HG03108 (cell line): ENCODE results near the gene ITGB7.

ENCODE experiments used
- ATAC-seq: cut with Tn5 transposase; IDR thresholded peaks from one replicate; pipeline ENCODE4 v1.9.1; 2021; ENCODE audit warnings: moderate library complexity; ENCODE audit not compliant: unreplicated experiment

ITGB7 gene

GRCh38 chr12:53159195-53159839 is 47.7 kb downstream of the ITGB7 start:
- ATAC-seq = peak; percentile 81

- no peak for ATAC-seq
These were observed 54.7 kb downstream of the ITGB7 start for GRCh38 chr12:53152390-53152789.

GRCh38 chr12:53151039-53151438 is 56.0 kb downstream of the ITGB7 start:
- no peak for ATAC-seq

- no peak for ATAC-seq
These were observed 59.4 kb downstream of the ITGB7 start for GRCh38 chr12:53147653-53148052.

- no peak for ATAC-seq
These were observed 59.9 kb downstream of the ITGB7 start for GRCh38 chr12:53147181-53147580.

GRCh38 chr12:53145383-53146260 is 61.4 kb downstream of the ITGB7 start:
- ATAC-seq = no peak

- ATAC-seq = no peak
These were observed 63.7 kb downstream of the ITGB7 start for GRCh38 chr12:53143355-53143754.
